ENCODE results near the gene WDR72.

- TF ChIP-seq POLR2AphosphoS5 (IDR thresholded peaks at IDR 0.05; ENCODE audit: low read depth): no peak
- TF ChIP-seq CTCF (IDR thresholded peaks at IDR 0.05; ENCODE audit: insufficient read depth, low read length): no peak
- no peak for TF ChIP-seq REST (IDR thresholded peaks at IDR 0.05; ENCODE audit: insufficient replicate concordance, low read depth)
Measured at GRCh38 chr15:53539878-53540277, 219.6 kb downstream of the WDR72 start.
